Left renal cortex interstitium (tissue), 4 donors: Measurements from ENCODE around the gene RPL26. TPM values are rescaled to one million over a fixed set of nuclear protein-coding genes. Genes with fewer than 3 reads are reported as not detected.

Experiments
- DNase-seq, 4 donors: peaks; one replicate each; pipeline ENCODE4 v3.0.0-alpha.2; 2013; ENCODE audit warnings: low read depth in 4 of 4, low spot score in 2 of 4, missing footprints in 1 of 4
- polyA plus RNA-seq, 4 donors: library from polyadenylated mRNA; unstranded; fragments of 120-200 nt; gene quantifications; one replicate each; pipeline ENCODE4 v1.2.1, GENCODE V29; 2013; ENCODE audit not compliant: insufficient read length in 4 of 4

The RPL26 gene
- polyA plus RNA-seq, 4 donors = 2,416 to 3,586 (median 2,581) TPM

GRCh38 chr17:8332128-8332527 lies 50.9 kb downstream of the RPL26 start:
- DNase-seq = no peak

Other genes starting within 250 kb of the RPL26 start
- gene PER1, start 230.8 kb downstream of the RPL26 start, polyA plus RNA-seq = 10 to 100 TPM; 19.7 to 37.7 (median 30.8) TPM
- gene VAMP2, start 220.2 kb downstream of the RPL26 start, polyA plus RNA-seq = 100 to 1,000 TPM; 107 to 139 (median 124) TPM
- 10 to 100 TPM; 24.1 to 25.9 (median 24.4) TPM for gene TMEM107, start 206.8 kb downstream of the RPL26 start, polyA plus RNA-seq
- gene BORCS6, start 193.0 kb downstream of the RPL26 start, polyA plus RNA-seq = 1 to 10 TPM; 3.7 to 6.5 (median 5.0) TPM
- 10 to 100 TPM; 26.7 to 40.2 (median 36.0) TPM for gene AURKB, start 172.6 kb downstream of the RPL26 start, polyA plus RNA-seq
- 10 to 100 TPM; 19.1 to 41.3 (median 30.1) TPM for gene CTC1, start 135.1 kb downstream of the RPL26 start, polyA plus RNA-seq
- 10 to 100 TPM; 37.3 to 51.0 (median 44.5) TPM for gene PFAS, start 133.9 kb downstream of the RPL26 start, polyA plus RNA-seq
- gene RANGRF, start 94.5 kb downstream of the RPL26 start, polyA plus RNA-seq = 10 to 100 TPM; 27.8 to 36.7 (median 31.5) TPM
- 1 to 10 TPM; 4.2 to 4.8 (median 4.4) TPM for gene SLC25A35, start 87.8 kb downstream of the RPL26 start, polyA plus RNA-seq
- 10 to 100 TPM; 15.0 to 20.4 (median 18.5) TPM for gene ARHGEF15, start 73.0 kb downstream of the RPL26 start, polyA plus RNA-seq
- not detected for gene ODF4, start 43.4 kb downstream of the RPL26 start, polyA plus RNA-seq
- under 1 TPM in 3 of 4 donors, not detected in 1; 0.04 to 0.27 (median 0.13) TPM for gene RNF222, start 14.6 kb upstream of the RPL26 start, polyA plus RNA-seq
- gene NDEL1, start 52.7 kb upstream of the RPL26 start, polyA plus RNA-seq = 10 to 100 TPM; 30.3 to 57.9 (median 50.5) TPM
- gene MYH10, start 247.5 kb upstream of the RPL26 start, polyA plus RNA-seq = 100 to 1,000 TPM; 238 to 265 (median 259) TPM